Measurements from ENCODE around the gene ANO2.
A peak's percentile ranks its signal among the peaks of the same experiment; 100 is the strongest.

Gene ANO2

GRCh38 chr12:5881101-5881606 is 63.9 kb downstream of the ANO2 start:
- no peak overlapping the region for H3K4me3 ChIP-seq (replicated peaks; ENCODE audit: low read depth, low read length)
- no peak for TF ChIP-seq CTCF (IDR thresholded peaks at IDR 0.05; ENCODE audit: low read depth, low read length, missing control alignments)
- DNase-seq (ENCODE audit: extremely low read depth, low read depth): no peak

GRCh38 chr12:5875851-5876250 is 69.2 kb downstream of the ANO2 start:
- H3K4me3 ChIP-seq (replicated peaks; ENCODE audit: low read depth, low read length): no peak overlapping the region
- TF ChIP-seq CTCF (IDR thresholded peaks at IDR 0.05; ENCODE audit: low read depth, low read length, missing control alignments): no peak

GRCh38 chr12:5874514-5874913 is 70.5 kb downstream of the ANO2 start:
- H3K4me3 ChIP-seq (replicated peaks; ENCODE audit: low read depth, low read length): no peak overlapping the region
- no peak for TF ChIP-seq CTCF (IDR thresholded peaks at IDR 0.05; ENCODE audit: low read depth, low read length, missing control alignments)
- DNase-seq (ENCODE audit: extremely low read depth, low read depth): no peak

More at GRCh38 chr12:5875851-5876250, 69.2 kb downstream of the ANO2 start:
- DNase-seq (ENCODE audit: extremely low read depth, low read depth): no peak

GRCh38 chr12:5873281-5873919 is 71.7 kb downstream of the ANO2 start:
- no peak overlapping the region for H3K4me3 ChIP-seq (replicated peaks; ENCODE audit: low read depth, low read length)
- DNase-seq (ENCODE audit: extremely low read depth, low read depth): no peak
- no peak for TF ChIP-seq CTCF (IDR thresholded peaks at IDR 0.05; ENCODE audit: low read depth, low read length, missing control alignments)

- DNase-seq (ENCODE audit: extremely low read depth, low read depth): no peak
- TF ChIP-seq CTCF (IDR thresholded peaks at IDR 0.05; ENCODE audit: low read depth, low read length, missing control alignments): peak; percentile 55
Observed at GRCh38 chr12:5872745-5873144, 72.3 kb downstream of the ANO2 start.

GRCh38 chr12:5871741-5872140 is 73.3 kb downstream of the ANO2 start:
- H3K4me3 ChIP-seq (replicated peaks; ENCODE audit: low read depth, low read length): no peak overlapping the region
- no peak for DNase-seq (ENCODE audit: extremely low read depth, low read depth)
- no peak for TF ChIP-seq CTCF (IDR thresholded peaks at IDR 0.05; ENCODE audit: low read depth, low read length, missing control alignments)

More at GRCh38 chr12:5872745-5873144, 72.3 kb downstream of the ANO2 start:
- no peak overlapping the region for H3K4me3 ChIP-seq (replicated peaks; ENCODE audit: low read depth, low read length)

GRCh38 chr12:5870183-5870582 is 74.9 kb downstream of the ANO2 start:
- no peak for TF ChIP-seq CTCF (IDR thresholded peaks at IDR 0.05; ENCODE audit: low read depth, low read length, missing control alignments)
- no peak for DNase-seq (ENCODE audit: extremely low read depth, low read depth)
- no peak overlapping the region for H3K4me3 ChIP-seq (replicated peaks; ENCODE audit: low read depth, low read length)
